ENCODE results near the gene SNCB.

SNCB gene

GRCh38 chr5:176644294-176644693 is 14.0 kb upstream of the SNCB start:
- DNase-seq (ENCODE audit: low read depth): no peak

- DNase-seq (ENCODE audit: low read depth): no peak
Measured at GRCh38 chr5:176643491-176644219, 13.3 kb upstream of the SNCB start.

- DNase-seq (ENCODE audit: low read depth): no peak
Measured at GRCh38 chr5:176642675-176643490, 12.5 kb upstream of the SNCB start.

- no peak for DNase-seq (ENCODE audit: low read depth)
Measured at GRCh38 chr5:176640616-176641015, 10.3 kb upstream of the SNCB start.

- no peak for DNase-seq (ENCODE audit: low read depth)
Measured at GRCh38 chr5:176639981-176640380, 9.6 kb upstream of the SNCB start.

- DNase-seq (ENCODE audit: low read depth): no peak
Measured at GRCh38 chr5:176639208-176639607, 8.9 kb upstream of the SNCB start.

GRCh38 chr5:176638437-176638836 is 8.1 kb upstream of the SNCB start:
- DNase-seq (ENCODE audit: low read depth): no peak

GRCh38 chr5:176637556-176637955 is 7.2 kb upstream of the SNCB start:
- DNase-seq (ENCODE audit: low read depth): no peak

- DNase-seq (ENCODE audit: low read depth): no peak
Measured at GRCh38 chr5:176636426-176636825, 6.1 kb upstream of the SNCB start.

- no peak for DNase-seq (ENCODE audit: low read depth)
Measured at GRCh38 chr5:176633598-176633997, 3.3 kb upstream of the SNCB start.

GRCh38 chr5:176632745-176633144 is 2.4 kb upstream of the SNCB start:
- DNase-seq (ENCODE audit: low read depth): no peak

- DNase-seq (ENCODE audit: low read depth): no peak
Measured at GRCh38 chr5:176631383-176632200, 1.3 kb upstream of the SNCB start.

GRCh38 chr5:176630681-176631222 is 418 bp upstream of the SNCB start:
- no peak for DNase-seq (ENCODE audit: low read depth)

- no peak for DNase-seq (ENCODE audit: low read depth)
Measured at GRCh38 chr5:176629317-176629852, 949 bp downstream of the SNCB start.

GRCh38 chr5:176628406-176629228 is 1.7 kb downstream of the SNCB start:
- DNase-seq (ENCODE audit: low read depth): peak; percentile 40

- no peak for DNase-seq (ENCODE audit: low read depth)
Measured at GRCh38 chr5:176627582-176627981, 2.8 kb downstream of the SNCB start.

- DNase-seq (ENCODE audit: low read depth): no peak
Measured at GRCh38 chr5:176626876-176627236, 3.5 kb downstream of the SNCB start.

GRCh38 chr5:176625966-176626875 is 4.1 kb downstream of the SNCB start:
- DNase-seq (ENCODE audit: low read depth): no peak

- no peak for DNase-seq (ENCODE audit: low read depth)
Measured at GRCh38 chr5:176625512-176625911, 4.8 kb downstream of the SNCB start.

GRCh38 chr5:176624938-176625337 is 5.4 kb downstream of the SNCB start:
- no peak for DNase-seq (ENCODE audit: low read depth)
